Retinal pigment epithelial cell (primary cell): ENCODE data around the gene TMEM187.
A peak's percentile ranks its signal among the peaks of the same experiment; 100 is the strongest.

Experiments used
- DNase-seq: peaks from one replicate; pipeline ENCODE4 v3.0.0-alpha.2; 2010; ENCODE audit warnings: low read depth
- H3K4me3 ChIP-seq: 2 replicates; pipeline ENCODE4 v1.5.1; 2011; ENCODE audit warnings: mild to moderate bottlenecking, low read length, control low read depth, moderate library complexity
- TF ChIP-seq, protein P1 (sequence below): conservative IDR thresholded peaks from 2 replicates; pipeline ENCODE4 v1.5.1; 2011; ENCODE audit warnings: low read depth, low read length, control low read depth, inconsistent platforms

Gene TMEM187

DNA sequence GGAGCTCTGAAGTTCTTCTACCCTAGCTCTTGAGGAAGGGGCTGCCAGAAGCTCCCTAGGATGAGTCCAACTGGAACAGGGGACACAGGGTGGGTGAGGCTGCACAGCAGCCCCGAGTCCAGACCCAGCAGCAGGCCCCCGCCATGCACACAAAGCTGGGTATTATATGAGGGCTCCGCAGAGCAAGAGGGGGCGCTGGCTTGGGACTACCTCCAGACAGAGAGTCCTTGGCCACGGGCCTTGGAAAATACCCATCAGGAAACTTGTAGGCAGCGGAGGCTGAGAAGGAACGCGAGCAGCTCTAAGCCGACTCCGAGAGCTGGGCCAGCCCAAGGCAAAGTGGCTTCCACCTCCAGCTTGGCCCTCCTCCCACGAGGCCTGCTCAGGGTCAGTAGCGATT is 9.0 kb upstream of the TMEM187 start:
- no peak for DNase-seq
- TF ChIP-seq, protein P1, sequence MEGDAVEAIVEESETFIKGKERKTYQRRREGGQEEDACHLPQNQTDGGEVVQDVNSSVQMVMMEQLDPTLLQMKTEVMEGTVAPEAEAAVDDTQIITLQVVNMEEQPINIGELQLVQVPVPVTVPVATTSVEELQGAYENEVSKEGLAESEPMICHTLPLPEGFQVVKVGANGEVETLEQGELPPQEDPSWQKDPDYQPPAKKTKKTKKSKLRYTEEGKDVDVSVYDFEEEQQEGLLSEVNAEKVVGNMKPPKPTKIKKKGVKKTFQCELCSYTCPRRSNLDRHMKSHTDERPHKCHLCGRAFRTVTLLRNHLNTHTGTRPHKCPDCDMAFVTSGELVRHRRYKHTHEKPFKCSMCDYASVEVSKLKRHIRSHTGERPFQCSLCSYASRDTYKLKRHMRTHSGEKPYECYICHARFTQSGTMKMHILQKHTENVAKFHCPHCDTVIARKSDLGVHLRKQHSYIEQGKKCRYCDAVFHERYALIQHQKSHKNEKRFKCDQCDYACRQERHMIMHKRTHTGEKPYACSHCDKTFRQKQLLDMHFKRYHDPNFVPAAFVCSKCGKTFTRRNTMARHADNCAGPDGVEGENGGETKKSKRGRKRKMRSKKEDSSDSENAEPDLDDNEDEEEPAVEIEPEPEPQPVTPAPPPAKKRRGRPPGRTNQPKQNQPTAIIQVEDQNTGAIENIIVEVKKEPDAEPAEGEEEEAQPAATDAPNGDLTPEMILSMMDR, result no peak
- H3K4me3 ChIP-seq, result no peak overlapping the region

DNA sequence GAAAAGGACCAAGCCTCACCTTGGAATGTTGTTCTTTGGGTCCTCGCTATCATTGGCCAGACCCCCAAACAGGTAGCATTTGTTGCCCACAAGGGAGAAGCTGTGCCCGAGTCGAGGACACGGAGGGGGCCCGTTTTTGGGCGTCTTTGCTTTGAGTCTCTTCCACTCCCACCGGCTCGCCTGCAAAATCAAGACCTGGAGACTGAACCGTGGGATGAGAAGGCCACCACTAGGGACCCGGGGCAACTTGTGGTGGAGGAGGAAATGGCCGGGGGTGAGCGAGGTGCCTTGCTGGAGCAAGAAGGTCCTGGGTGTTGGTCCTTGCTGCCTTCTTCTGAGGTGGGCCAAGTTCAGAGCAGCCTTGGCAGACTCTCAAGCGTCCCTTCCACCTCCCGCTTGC is 8.4 kb upstream of the TMEM187 start:
- DNase-seq, result no peak
- no peak overlapping the region for H3K4me3 ChIP-seq
- TF ChIP-seq, protein P1, result no peak

DNA sequence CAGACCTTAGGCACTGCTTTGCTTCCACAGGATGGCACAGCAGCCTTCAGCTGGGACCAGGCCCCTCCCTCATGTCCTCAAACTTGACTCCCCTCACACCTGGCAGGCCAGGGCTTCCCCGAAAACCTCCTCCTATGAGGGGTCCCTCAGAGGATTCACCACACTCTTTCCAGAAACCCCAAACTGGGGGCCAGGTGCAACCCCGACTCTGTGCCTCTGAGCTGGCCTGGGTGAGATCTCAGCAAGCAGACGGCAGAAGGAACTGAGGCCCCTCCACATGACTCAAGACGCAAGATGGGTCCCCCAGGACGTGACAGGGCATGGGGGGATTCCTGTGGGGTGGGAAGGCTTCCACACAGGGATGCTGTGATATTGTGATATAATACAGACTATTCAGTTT is 7.1 kb upstream of the TMEM187 start:
- no peak overlapping the region for H3K4me3 ChIP-seq
- TF ChIP-seq, protein P1, result no peak
- no peak for DNase-seq

DNA sequence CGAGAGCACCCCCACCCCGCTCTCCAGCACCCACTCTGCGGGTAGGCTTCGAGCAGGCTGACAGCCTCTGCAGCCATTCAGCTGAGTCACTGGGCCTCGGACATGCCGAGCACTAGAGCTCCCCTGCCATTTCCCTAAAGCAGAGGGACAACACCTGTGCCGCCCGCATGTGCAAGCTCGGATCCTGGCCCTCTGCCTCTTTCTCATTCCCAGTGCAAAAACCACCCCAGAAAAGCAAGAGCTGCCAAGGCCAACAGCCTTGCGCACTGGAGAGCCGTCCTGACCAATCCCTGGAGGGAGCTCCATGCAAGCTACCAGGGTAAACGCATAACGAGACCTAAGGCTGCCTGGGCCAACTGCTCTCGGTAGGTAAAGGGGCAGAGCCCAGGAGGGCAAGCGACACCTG is 6.3 kb upstream of the TMEM187 start:
- DNase-seq, result no peak
- H3K4me3 ChIP-seq, result no peak overlapping the region
- TF ChIP-seq, protein P1, result no peak

DNA sequence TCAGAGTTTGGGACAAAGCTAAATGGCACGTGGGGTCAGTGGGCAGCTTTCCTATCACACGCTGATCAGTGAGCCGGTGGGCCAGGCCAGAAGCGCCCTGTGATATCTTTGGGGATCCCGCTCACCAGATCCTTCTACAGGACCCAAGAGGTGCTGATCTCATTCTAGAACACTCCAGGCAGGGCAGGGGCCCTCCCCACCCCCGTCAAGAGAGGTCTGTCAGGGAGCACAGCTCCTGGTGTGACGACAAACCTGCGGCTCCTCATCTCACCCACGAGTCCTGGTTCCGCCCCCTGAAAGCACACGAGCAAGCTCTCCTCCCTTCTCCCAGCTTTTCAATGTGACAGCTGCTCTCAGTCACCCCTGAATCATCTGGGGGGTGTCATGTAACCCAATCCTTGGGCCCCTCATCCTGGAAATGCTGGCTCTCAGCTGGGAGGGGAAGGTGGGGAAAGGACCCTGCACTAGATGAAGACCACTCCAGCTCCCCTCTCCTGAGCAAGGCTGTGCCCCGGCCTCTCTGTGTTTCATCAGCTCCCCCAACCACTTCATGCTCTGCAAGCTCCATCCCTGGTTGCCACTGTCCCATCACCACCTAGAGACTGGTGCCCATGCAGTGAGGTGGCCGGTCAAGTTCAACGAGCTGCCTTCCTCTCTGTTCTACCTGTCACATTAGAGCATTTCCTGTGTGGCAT is 5.6 kb upstream of the TMEM187 start:
- DNase-seq, result no peak
- TF ChIP-seq, protein P1, result no peak
- H3K4me3 ChIP-seq, result no peak overlapping the region

DNA sequence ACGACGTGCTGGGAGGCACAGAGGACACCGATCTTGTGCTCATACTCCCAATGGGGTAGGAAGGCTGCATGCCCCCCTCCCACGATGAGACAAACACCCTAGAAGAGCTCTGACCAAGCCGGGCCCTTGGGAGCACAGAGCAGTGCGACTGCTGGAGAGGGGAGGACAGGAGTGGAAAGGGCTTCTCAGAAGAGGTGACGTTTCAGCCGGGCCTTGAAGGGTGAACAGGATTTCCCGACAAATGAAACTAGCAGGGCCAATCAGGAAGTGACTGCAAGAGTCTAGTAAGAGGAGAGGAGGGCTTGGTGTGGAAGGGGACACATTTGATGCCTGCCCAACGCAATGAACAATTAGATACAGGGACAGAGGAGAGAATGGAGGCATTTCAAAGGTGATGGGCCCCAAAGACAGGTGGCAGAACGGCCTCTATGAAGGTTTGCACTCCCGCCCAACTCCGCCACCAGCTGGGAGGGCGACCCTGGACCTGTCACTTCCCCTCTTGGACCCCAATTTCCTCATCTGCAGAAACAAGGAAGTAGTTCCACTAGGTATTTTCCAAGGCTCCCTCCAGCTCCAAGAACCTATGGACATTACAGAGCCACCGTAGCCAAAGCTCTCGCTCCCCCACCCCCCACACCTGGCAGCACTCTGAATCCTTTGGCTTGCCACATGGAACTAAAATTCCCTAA is 4.9 kb upstream of the TMEM187 start:
- H3K4me3 ChIP-seq, result no peak overlapping the region
- TF ChIP-seq, protein P1, result no peak
- no peak for DNase-seq

DNA sequence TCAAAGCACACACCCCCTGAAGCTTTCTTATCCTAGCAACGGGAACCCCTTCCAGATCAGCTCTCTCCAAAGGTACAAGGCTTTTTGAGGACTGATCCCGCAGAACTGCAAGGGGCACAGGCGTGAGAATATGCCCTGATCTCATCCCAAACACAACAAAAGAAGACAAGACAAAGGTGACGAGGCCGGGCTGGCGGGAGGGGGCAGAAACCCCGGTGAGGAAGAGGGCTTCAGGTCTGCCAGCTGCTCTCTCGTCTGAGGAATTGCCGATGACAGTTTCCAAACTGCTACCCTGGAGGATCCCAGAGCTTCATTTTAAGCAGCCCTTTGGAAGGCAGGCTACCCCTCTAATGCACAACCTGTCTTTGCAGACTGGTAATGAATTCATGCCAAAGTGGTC is 4.3 kb upstream of the TMEM187 start:
- H3K4me3 ChIP-seq, result peak overlapping the region; percentile 23
- DNase-seq, result no peak
- TF ChIP-seq, protein P1, result no peak
